GM21390 (cell line): ENCODE data around the gene PRAMEF12.
A peak's percentile ranks its signal among the peaks of the same experiment; 100 is the strongest.
"Not testable (repeated sequence)": the region's sequence is repeated elsewhere in the genome, so short reads cannot be mapped to it uniquely, and the experiment has no call there.

ENCODE experiments used
- ATAC-seq: cut with Tn5 transposase; IDR thresholded peaks from one replicate; pipeline ENCODE4 v1.9.1; 2021; ENCODE audit not compliant: unreplicated experiment

PRAMEF12 gene

GRCh38 chr1:12773438-12773837 lies at the start of gene PRAMEF12:
Gene PRAMEF12 (plus strand): TSS chr1:12773738. CDS start chr1:12774868, 1,130 bp downstream.
- no peak for ATAC-seq

- ATAC-seq: no peak
Observed at GRCh38 chr1:12728391-12728790, 45.1 kb upstream of the PRAMEF12 start.

- no peak for ATAC-seq
Observed at GRCh38 chr1:12730156-12730555, 43.4 kb upstream of the PRAMEF12 start.

- ATAC-seq: not testable (repeated sequence)
Observed at GRCh38 chr1:12731084-12731483, 42.5 kb upstream of the PRAMEF12 start.

GRCh38 chr1:12734651-12735050 lies 38.9 kb upstream of the PRAMEF12 start:
- no peak for ATAC-seq

DNA sequence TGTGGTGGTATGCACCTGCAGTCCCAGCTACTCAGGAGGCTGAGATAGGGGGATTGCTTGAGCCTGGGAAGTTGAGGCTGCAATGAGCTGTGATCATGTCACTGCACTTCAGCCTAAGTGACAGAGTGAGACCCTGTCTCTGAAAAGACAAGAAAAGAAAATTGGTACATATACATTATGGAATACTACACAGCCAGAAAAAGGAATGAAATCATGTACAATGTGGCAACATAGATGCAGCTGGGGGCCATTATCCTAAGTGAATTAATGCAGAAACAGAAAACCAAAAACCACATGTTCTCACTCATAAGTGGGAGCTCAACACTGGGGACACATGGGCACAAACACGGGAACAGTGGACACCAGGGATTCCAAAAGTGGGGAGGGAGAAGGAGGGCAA lies 34.6 kb upstream of the PRAMEF12 start:
- no peak for ATAC-seq

DNA sequence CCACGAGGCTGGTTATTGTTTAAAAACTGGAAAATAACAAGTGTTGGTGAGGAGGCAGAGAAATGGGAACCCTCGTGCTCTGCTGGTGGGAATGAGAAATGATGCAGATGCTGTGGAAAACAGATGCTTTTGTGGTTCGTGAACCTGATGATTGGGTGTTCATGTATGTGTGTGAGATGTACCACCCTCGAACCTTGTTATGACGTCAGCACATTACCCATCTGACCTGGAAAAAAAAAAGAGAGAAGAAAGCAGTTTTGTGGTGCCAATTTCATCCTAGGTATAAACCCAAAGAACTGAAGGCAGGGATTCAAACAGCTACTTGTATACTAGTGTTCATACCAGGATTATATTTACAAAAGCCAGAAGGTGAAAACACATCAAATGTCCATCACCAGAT lies 33.9 kb upstream of the PRAMEF12 start:
- ATAC-seq: no peak

DNA sequence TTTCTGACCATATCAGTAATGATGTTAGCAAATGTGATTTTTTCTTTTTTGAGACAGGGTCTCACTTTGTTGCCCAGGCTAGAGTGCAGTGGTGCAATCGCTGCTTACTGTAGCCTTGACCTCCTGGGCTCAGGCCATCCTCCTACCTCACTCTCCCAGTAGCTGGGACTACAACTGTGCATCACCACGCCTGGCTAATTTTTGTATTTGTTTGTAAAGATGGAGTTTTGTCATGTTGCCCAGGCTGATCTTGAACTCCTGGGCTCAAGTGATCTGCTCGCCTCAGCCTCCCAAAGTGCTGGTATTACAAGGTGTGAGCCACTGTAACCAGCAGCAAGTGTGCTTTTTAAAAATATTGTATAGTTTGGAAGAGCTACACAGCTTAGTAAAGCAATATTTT lies 31.6 kb upstream of the PRAMEF12 start:
- ATAC-seq: no peak

DNA sequence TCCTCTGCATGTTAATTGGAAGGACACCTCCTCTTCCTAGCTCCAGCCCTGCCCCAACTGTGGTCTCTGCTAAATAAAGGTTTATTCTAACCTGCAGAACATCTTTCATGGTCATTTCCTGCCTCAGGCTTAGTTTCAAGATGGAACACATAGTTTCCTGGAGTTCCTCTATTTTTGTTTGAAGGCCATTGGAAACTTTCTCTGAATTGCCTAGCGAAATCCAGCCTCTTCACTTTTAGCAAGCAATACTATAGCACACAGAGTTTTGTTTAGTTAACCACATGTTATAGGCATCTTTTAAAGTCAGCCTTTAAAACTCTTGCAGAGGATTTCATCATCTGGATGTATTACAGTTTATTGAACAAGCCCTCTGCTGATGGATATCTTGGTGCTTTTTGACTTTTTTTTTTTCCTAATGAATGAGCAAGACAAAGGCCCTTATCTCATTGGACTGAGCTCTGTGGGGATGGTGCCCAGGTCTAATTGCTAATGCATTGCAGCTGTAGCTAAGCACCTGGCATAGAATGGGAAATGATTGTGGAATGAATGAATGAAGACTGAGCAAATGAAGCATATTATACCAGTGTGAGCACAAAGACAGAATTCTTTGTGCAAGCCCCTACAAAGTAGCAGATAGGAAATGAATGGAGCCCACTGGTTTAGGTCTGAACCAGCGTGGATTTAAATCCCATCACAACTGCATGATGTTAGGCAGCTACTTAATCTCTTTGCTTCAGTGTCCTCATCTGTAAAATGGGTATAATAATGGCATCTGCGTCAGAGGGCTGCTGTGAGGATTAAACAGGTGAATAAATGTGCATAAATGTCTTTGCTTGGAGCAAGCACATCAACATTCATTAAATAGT lies 28.2 kb upstream of the PRAMEF12 start:
- ATAC-seq: no peak

DNA sequence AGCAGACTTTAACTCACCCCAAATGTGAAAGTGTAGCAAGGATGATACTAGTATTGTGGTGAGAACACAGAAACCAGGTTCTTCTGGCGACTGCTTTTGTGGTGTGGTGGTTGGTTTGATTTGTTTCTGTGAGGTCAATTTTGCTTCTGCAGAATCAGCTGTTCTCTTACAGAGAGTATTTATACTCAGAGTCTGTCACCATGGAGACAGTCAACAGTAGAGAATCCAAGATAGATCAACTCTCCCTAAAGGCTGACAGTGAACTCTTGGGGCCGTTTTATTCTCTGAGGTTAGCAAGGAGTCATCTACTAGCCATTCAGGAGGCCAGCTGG lies 27.6 kb upstream of the PRAMEF12 start, which contains the start of gene CFAP107:
Gene CFAP107, plus strand, starts transcription at position 209 of the 332 bp plus-strand sequence. CDS start 231 bp downstream, outside the sequence.
- peak; percentile 48 for ATAC-seq

- ATAC-seq: no peak
Observed at GRCh38 chr1:12748778-12749355, 24.7 kb upstream of the PRAMEF12 start.

- no peak for ATAC-seq
Observed at GRCh38 chr1:12754738-12755137, 18.8 kb upstream of the PRAMEF12 start.

- no peak for ATAC-seq
Observed at GRCh38 chr1:12756273-12756672, 17.3 kb upstream of the PRAMEF12 start.

- ATAC-seq: no peak
Observed at GRCh38 chr1:12756768-12757413, 16.6 kb upstream of the PRAMEF12 start.

DNA sequence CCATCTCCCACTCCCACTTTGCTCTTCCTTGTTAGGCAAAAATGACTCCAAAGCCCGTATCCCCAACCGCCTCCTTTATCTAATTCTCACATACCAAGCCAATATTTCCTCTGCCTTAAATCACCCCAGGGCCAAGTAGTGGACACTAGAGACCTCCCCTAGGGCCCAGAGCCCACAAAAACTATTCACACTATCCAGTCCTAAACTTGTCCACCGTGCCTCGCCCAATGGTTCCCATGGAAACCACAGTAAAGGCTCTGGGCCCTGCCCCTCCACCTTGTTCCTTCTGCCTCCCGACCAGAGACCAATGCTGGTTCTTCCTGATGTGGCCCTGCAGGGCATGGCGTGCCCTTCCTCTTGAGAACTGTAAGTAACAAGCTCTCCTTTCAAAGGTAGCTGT lies 15.7 kb upstream of the PRAMEF12 start:
- no peak for ATAC-seq

DNA sequence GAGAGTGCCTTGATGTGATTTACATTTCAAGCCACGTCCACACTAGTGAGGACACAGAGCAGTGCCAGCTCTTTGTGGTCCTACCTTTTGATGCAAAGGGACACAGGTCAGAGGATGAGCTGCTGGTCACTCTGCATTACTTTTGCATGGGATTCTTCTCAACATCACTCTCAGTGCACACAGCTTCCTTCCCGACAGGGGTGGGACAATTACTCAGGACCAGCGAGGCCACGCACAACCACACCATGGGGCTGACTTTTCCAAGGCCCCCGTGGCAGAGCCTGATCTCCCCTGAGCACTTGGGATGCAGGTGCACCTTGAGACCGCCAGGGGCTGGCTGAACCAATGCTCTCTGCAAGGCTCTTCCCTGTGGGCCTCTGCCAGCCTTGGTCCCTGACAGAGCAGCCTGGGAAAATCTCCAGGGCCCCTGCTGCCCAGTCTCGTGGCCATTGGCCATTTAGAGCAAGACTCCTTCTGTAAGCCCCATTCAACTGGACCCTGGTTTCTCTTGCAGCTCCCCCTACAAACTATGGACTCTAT lies 13.2 kb upstream of the PRAMEF12 start:
- ATAC-seq: no peak

DNA sequence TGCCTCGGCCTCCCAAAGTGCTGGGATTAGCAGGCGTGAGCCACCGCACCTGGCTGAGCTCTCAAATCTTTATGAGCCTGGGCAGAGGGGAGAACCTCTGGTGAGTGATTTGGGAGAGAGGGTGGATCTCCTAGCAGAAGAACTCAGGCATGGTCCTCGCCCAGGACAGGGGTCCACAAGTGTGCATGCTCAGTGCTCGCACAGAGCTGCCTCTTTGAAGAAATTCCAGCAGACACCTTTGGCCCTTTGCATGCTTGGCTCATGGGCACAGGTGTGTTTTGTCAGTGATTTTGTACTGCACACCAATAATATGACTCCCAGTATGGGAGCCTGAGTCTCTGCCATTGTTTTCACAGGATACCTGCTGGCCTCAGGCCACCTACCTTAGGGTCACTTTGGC lies 11.8 kb upstream of the PRAMEF12 start:
- ATAC-seq: no peak

DNA sequence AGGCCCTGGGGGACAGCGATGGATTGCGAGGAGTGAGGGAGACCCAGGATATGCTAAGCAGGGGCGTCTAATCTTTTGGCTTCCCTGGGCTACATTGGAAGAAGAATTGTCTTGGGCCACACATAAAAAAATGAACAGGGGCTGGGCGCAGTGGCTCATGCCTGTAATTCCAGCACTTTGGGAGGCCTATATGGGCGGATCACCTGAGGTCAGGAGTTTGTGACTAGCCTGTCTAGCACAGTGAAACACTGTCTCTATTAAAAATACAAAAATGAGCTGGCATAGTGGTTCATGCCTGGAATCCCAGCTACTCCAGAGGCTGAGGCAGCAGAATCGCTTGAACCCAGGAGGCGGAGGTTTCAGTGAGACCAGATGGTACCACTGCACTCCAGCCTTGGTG lies 10.8 kb upstream of the PRAMEF12 start:
- no peak for ATAC-seq

DNA sequence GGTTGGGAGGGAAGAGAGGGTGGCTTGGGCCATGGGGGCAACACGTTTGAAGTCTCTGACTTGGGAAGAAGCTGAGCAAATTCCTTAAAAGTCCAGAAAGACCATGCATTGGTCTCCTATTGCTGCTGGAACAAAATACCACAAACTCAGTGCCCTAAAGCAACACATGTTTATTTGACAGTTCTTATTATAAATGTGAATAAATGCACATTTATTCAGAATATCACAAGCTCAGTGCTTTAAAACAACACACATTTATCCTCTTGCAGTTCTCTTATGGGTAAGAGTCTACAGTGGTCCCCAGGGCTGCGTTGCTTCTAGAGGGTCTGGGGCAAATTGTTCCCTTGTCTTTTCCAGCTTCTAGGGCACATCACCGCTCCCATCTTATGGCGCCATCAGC lies 10.1 kb upstream of the PRAMEF12 start:
- ATAC-seq: no peak

DNA sequence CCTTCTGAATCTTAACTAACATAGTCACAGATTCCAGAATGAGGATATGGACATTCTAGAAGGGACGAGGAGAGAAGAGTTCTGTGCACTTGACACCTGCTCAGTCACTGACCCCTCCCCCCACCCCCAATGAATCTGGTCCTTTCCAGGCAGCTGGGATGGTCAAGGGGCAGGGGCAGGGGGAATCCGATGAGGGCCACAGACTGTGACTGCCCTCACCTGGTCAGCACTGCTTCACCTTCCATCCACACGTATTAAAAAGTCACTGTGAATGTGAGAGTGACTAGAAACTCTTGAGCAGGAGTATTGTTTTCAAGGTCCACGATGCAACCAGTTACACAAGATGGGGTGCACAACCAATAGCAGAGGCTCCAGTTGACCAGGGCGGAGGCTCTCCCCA lies 9.5 kb upstream of the PRAMEF12 start:
- no peak for ATAC-seq

DNA sequence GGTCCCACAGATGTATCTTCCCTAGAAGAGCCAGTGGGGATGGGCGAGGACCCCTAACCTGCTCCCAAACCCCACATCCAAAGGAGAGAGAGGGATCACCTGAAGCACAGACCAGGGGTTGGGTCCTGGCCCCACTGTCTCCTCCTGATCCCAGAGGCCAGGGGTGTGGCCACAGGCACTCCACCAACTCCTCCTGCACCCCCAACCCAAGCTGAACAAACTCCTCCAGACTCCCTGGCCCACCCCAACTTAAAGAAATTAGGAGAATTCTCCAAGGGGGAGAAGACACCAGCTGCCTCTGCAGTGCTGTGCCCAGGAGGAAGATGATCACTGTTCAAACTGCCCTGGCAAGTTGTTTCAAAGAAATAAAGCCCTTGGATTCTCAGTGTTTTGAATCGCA lies 4.5 kb upstream of the PRAMEF12 start:
- no peak for ATAC-seq

DNA sequence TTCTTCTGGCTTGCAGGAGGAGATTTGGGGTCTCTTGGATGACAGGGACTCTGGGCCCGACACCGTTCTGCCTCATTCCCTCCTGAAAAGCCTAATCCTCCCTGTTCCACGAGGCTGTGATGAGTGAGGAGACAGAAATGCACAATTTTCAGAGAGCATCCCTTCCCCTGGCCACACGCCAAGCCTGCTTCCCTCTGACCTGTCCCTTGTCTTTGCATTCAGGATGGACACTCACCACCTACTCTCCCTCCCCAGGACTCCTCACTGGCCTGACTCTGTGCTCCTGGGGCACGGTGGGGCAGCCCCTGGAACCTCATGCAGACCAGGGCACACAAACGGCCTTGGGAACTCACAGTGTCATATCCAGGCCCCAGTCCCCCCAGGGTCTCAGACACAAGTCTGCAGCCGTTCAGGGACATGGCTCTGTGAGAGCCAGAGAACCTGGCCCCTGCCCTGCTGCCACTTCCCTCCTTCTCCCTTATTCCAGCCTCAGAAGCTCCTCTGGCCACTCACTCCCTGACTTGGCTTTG lies 3.5 kb upstream of the PRAMEF12 start:
- ATAC-seq: no peak
